Measurements from ENCODE around the gene NDC1. TPM values are rescaled to one million over a fixed set of nuclear protein-coding genes. Genes with fewer than 3 reads are reported as not detected.

The NDC1 gene
- total RNA-seq, 1 donor from 2014 or later, result 20.6 TPM

DNA sequence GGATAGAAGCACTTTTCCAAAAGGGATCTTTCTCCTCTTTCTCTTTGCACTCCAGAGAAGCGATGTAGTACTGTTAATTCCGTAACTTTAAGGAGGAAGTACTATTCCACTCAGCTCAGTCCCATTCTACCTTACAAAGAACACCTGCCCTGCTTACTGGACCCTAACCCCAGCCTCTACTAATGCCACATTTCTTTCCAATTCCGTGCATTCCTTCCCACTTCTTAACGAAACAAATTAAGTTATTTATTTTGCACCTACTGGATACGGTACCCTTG is 511 bp downstream of the NDC1 start:
- peaks cover 12% of the 10 kb centered on the region for H3K4me1 Mint-ChIP-seq
- no peaks in the 10 kb centered on the region for H3K27me3 Mint-ChIP-seq (ENCODE audit: low read depth)
- peak overlapping the region; percentile 97 for H3K4me3 Mint-ChIP-seq
- peaks cover 4% of the 10 kb centered on the region for H3K36me3 Mint-ChIP-seq
- H3K27ac Mint-ChIP-seq, result peak overlapping the region; percentile 93
- TF ChIP-seq, protein P1, sequence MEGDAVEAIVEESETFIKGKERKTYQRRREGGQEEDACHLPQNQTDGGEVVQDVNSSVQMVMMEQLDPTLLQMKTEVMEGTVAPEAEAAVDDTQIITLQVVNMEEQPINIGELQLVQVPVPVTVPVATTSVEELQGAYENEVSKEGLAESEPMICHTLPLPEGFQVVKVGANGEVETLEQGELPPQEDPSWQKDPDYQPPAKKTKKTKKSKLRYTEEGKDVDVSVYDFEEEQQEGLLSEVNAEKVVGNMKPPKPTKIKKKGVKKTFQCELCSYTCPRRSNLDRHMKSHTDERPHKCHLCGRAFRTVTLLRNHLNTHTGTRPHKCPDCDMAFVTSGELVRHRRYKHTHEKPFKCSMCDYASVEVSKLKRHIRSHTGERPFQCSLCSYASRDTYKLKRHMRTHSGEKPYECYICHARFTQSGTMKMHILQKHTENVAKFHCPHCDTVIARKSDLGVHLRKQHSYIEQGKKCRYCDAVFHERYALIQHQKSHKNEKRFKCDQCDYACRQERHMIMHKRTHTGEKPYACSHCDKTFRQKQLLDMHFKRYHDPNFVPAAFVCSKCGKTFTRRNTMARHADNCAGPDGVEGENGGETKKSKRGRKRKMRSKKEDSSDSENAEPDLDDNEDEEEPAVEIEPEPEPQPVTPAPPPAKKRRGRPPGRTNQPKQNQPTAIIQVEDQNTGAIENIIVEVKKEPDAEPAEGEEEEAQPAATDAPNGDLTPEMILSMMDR (IDR thresholded peaks at IDR 0.05; ENCODE audit: unreplicated experiment), result no peak
- H3K9me3 Mint-ChIP-seq, result peaks cover 8% of the 10 kb centered on the region
- DNase-seq (ENCODE audit: low spot score in 2 of 2, unreplicated experiment in 2 of 2), result no peak

DNA sequence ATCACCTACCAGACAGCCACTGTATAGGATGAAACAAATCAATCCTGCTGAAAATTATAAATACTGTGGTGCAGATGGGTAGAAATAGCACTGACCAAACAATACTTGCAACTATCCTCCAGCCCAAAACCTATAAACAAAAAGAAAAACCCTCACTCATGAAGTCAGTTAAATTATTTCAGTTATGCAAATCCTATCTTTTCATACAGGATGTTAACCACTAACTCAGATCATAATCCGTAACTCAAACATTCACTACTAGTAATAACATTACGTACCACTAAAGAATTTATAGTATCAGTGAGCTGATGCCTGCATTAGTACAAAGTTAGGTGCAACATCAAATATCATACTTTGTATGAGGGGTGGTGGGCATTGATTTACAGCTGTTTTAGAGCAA is 2.6 kb downstream of the NDC1 start:
- no peak overlapping the region for H3K4me3 Mint-ChIP-seq
- TF ChIP-seq, protein P1 (IDR thresholded peaks at IDR 0.05; ENCODE audit: unreplicated experiment), result no peak

DNA sequence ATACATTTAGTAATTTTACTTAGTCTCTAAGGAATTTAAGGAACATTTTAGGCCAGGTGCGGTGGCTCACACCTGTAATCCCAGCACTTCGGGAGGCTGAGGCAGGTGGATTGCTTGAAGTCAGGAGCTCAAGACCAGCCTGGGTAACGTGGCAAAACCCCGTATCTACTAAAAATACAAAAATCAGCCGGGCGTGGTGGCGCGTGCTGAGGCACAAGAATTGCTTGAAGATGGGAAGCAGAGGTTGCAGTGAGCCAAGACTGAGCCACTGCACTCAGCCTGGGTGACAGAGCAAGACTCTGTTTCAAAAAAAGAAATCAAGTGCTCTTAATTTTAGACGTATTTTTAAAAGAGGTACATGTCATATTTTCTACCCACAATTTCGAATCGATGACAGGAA is 3.3 kb downstream of the NDC1 start:
- no peaks in the 10 kb centered on the region for H3K9me3 Mint-ChIP-seq
- TF ChIP-seq, protein P1 (IDR thresholded peaks at IDR 0.05; ENCODE audit: unreplicated experiment), result no peak
- peaks cover 3% of the 10 kb centered on the region for H3K36me3 Mint-ChIP-seq
- H3K4me3 Mint-ChIP-seq, result no peak overlapping the region
- peaks cover 12% of the 10 kb centered on the region for H3K4me1 Mint-ChIP-seq
- DNase-seq (ENCODE audit: low spot score in 2 of 2, unreplicated experiment in 2 of 2), result no peak
- H3K27me3 Mint-ChIP-seq (ENCODE audit: low read depth), result no peaks in the 10 kb centered on the region
- no peak overlapping the region for H3K27ac Mint-ChIP-seq

More for the DNA sequence above, 2.6 kb downstream of the NDC1 start:
- Mint-ChIP-seq H3K4me1 (peaks cover 12% of the 10 kb centered on the region), H3K27ac (peak overlapping the region; percentile 28), H3K36me3 (peaks cover 3% of the 10 kb centered on the region), H3K9me3 (no peaks in the 10 kb centered on the region), H3K27me3 (ENCODE audit: low read depth) (no peaks in the 10 kb centered on the region)
- DNase-seq (ENCODE audit: low spot score in 2 of 2, unreplicated experiment in 2 of 2), result no peak

DNA sequence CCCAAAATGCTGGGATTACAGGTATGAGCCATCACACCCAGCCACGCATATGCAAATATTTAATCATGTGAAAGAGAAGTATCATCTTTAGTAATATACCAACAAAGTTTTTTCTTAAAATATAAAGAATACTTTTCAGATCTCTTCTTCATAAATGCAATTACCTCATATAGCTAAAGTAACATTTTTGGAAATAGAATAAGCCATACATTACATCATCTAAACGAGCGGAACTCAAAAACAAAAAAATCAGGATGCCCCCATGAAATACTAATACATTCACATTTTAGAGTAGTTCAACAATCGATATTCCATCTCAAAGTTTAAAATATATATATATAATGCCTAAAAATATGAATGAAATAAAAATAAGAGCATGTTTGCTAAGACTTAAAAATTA is 4.7 kb downstream of the NDC1 start:
- H3K4me3 Mint-ChIP-seq, result no peak overlapping the region
- no peak overlapping the region for H3K27ac Mint-ChIP-seq

DNA sequence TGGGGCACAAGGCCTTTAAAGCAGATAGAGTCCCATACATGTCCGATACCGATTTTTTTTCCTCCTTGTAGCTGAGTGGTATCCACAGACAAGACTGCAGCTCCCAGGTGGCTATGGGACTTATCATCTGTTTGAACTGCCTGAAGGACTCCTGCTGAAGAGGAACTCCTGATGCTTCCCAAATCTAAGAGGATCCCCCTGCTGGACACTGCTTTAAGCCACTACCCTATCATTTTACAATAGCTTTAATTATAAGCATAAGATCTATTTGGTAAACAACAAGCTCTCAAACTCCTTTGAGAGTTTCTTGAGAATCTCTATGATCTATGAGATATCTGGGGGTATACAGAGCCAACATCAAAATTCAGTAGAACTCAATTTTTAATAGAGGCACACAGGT is 11.7 kb downstream of the NDC1 start:
- Mint-ChIP-seq H3K4me3 (no peak overlapping the region), H3K9me3 (no peaks in the 10 kb centered on the region), H3K36me3 (peaks cover 8% of the 10 kb centered on the region), H3K4me1 (no peaks in the 10 kb centered on the region), H3K27ac (no peak overlapping the region), H3K27me3 (ENCODE audit: low read depth) (no peaks in the 10 kb centered on the region)
- TF ChIP-seq, protein P1 (IDR thresholded peaks at IDR 0.05; ENCODE audit: unreplicated experiment), result no peak
- DNase-seq (ENCODE audit: low spot score in 2 of 2, unreplicated experiment in 2 of 2), result no peak

More for the DNA sequence above, 4.7 kb downstream of the NDC1 start:
- peaks cover 12% of the 10 kb centered on the region for H3K4me1 Mint-ChIP-seq
- H3K27me3 Mint-ChIP-seq (ENCODE audit: low read depth), result no peaks in the 10 kb centered on the region
- H3K36me3 Mint-ChIP-seq, result peaks cover 3% of the 10 kb centered on the region
- TF ChIP-seq, protein P1 (IDR thresholded peaks at IDR 0.05; ENCODE audit: unreplicated experiment), result no peak
- DNase-seq (ENCODE audit: low spot score in 2 of 2, unreplicated experiment in 2 of 2), result no peak
- no peaks in the 10 kb centered on the region for H3K9me3 Mint-ChIP-seq

DNA sequence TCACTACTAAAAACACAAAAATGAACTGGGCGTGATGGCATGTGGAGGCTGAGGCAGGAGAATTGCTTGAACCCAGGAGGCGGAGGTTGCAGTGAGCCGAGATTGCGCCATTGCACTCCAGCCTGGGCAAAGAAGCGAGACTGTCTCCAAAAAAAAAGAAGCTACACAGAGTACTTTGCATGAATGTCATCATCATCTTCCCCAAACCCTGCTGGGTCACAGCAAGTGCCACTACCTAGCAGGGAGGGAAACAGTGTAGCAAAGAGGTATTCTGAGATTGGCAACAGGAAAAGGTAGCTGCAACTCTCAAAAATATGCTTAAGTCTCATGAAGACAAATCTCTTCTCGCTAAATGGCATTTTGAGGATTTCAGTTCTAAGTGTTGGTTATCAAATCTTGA is 12.8 kb downstream of the NDC1 start:
- Mint-ChIP-seq H3K27ac (no peak overlapping the region), H3K9me3 (no peaks in the 10 kb centered on the region), H3K4me3 (no peak overlapping the region), H3K27me3 (ENCODE audit: low read depth) (no peaks in the 10 kb centered on the region), H3K36me3 (peaks cover 8% of the 10 kb centered on the region), H3K4me1 (no peaks in the 10 kb centered on the region)
- DNase-seq (ENCODE audit: low spot score in 2 of 2, unreplicated experiment in 2 of 2), result no peak
- TF ChIP-seq, protein P1 (IDR thresholded peaks at IDR 0.05; ENCODE audit: unreplicated experiment), result no peak
